HG03095 (cell line): ENCODE data around the gene ARMH3.

Experiments
- ATAC-seq: cut with Tn5 transposase; IDR thresholded peaks from one replicate; pipeline ENCODE4 v1.9.1; 2021; ENCODE audit warnings: moderate library complexity; ENCODE audit not compliant: unreplicated experiment

The ARMH3 gene

DNA sequence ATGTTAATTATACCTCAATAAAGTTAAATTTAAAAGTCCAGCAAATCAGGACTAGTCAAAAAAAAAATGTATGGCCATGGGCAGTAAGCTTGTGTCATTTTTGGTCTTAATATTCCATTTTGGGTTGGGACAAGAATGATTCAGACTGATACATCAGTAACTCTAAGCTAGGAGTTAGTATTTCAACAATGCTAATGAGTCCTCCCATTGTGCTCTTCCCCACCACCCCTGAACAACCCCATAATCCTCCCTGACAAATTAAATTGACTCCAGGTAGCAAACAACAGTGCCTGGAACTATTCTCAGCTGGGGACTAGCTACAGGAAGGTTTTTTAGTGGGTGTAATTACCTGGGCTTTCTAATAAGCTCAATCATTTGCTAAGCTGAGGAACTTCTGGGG, 181.7 kb downstream of the ARMH3 start:
- ATAC-seq, result no peak

DNA sequence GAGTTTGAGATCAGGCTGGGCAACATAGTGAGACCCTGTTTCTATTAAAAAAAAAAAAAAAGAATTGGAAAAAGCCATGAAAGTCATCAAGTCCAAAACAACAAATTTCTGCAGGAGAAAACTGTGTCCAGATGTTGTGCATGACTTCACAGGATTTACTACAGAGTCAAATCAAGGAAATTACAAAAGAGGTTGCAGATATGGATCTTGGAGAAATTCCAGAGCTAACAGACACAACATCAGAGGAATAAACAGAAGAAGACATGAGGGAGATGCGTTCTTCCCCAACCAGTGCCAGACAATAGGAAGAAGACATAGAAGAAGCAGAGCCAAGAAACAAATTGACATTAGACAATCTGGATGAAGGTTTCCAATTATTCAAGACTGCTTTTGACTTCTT, 188.0 kb downstream of the ARMH3 start:
- no peak for ATAC-seq

DNA sequence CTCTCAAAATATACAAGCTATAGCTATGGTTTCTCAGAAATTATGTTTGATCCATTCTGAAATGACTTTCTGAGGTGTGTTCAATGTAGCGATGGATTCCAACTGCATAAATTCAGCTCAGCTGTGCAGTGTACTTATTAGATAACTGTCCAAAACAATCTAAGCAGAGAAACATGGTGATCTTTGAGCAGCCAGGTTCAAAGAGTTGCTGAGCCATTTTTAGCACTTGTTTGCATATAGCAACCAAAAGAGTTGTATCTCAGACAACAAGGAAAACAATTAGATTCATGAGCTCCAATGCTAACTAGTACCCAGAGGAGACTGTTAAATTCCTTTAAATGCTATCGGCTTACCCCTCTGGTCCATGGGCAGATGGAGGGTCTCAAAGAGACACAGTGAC, 196.4 kb downstream of the ARMH3 start:
- ATAC-seq, result no peak

DNA sequence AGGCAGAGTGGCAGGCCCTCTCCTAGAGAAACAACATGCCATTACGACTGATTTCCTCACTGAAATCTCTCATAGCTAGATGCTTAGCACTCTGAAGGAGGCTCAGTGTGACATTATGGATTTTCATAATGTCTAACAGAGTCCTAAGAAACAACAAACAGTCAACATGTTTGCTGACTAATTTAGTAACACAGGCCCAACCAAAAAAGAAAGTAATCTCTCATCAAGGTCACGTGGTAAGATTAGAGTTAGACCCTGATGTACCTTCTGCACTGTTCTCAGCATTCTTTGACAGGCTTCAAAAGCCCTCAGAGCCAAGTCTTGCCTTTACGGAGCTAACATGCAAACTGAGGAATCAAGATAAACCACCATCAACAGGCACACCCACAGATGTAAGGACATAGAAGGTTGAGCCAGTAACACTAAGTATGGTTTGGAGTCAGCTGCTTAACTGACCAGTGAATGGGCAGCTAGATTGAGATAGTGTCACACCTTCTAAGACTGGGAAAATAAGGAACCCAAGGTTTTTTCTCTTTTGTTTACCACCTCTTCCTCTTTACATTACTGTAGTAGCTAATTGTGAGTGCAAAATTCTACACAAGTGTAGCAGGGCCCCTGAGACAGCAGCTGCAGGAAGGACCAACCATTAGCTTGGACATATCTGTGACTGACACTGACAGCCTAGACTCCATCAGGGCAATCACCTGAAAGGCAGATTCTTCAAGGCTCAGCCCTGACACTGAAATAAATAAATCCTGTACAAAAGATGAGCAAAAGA, 197.1 kb downstream of the ARMH3 start:
- peak; percentile 67 for ATAC-seq

DNA sequence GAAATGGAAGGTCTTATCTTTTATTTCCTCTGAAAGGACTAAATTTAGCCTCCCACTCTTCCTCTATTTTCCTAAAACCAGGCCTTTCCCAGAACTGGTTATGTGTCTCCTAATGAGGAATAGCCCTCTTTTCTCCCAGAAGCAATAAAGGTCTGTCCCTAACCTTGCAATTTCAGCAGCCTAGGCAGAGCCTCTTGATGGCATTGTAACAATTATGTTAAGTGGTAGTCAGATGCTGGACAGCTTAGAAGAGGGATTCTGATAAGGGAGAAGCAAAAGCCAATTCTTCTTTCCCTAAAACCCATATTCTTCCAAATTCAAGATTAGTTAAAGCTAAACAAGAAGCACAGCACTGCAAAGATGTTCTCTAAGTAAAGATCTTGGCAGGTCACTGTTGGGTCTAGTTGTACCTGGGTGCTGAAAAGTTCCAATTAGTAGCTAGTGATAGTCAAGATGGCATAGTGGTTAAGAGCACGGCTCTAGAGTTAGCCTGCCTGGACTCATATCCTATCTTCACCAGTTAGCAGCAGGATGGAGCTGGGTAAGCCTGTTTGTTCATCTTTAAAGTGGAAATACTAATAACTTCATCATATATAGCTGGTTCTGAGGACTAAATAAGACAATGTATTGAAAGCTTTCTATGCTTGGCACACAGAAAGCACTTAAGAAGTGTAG, 198.0 kb downstream of the ARMH3 start:
- no peak for ATAC-seq

DNA sequence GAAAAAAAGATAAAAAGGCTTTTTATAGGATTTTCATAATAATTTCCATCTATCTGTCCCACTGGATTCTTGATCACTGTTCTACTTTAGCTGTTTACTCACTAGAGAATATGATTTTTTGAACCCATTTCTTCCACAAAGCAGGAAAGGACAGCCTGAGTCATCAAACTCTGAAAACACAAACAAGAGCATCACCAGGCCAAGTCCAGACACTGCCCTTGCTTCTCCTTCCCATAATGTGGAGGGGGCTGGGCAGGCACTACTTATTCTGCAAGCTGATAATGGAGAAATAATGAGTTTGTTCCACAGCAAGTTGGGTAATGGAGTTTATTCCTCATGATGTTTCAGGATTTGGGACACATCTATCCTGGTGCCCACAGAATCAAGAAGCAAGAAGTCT, 199.3 kb downstream of the ARMH3 start:
- no peak for ATAC-seq

DNA sequence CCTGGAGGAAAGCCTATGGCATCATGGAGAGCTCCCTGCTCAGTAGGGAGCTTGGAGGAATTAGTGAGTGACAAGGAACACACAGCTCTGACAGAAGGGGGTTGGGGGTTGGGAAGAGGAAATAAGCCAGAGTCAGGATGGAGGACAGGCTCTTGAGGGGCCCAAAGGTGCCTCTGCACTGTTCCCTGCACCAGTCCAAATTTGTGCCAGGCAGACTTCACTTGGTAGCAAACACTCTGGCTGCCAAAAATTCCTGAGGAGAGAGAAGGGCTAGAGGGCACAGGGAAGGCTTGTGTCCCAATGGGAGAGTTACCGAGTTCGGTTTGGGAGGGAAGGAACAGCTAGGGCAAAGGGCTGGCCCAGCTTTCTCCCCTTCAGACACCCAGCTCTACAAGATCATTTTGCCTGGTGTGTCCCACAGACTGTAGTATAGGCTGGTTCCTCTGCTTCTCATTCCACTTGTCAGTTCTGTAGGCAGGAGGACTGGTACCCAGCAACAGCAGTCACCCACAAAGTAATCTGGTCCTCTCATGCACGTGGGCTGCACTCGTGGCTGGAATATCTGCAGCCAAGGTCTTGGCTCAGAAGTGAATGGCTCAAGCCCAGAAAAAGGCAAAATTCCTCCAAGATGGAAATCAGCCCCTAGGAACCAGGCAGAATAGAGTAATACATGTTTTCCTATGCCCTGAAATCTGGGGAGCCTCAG, 204.4 kb downstream of the ARMH3 start:
- ATAC-seq, result no peak

DNA sequence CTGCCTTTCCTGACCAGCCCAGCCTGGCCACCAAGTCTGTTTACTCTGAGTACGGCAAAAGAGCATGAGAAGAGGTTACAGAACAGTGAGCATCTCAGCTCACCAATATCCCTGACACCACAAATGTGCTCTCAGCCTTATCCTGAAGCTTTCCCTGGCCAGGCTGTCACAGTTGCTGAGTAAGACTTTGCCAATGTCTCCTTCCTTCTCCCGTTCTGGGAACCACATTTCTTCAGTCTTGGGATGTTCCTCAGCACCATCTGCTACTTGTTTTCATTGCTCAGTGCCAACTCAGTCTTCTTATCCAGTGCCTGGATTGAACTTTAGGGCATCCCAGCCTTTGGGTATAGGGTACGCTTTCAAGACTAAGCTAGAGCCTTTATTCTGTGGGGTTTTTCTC, 205.2 kb downstream of the ARMH3 start:
- ATAC-seq, result no peak

DNA sequence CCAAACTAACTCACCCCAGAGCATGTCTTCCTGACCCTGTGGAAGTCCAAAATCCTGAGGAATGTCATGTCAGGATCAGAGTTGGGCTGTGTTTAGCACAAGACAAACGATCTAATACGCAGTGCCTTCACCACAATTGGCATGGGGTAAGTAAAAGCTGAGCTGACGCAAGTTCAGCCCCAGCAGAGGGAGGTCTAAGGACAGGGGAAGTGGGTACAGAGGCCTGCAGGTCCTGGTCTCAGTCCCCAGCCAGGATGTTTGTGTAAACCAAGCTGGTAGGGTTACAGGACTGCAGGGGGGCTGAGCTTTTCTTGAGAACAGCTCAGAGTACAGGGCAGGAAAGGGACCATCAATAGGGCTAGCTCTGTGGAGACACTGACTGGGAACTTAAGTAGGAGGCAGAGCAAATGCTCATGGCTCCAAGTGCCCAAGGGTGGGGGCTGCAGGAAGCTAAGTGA, 207.1 kb downstream of the ARMH3 start:
- no peak for ATAC-seq

DNA sequence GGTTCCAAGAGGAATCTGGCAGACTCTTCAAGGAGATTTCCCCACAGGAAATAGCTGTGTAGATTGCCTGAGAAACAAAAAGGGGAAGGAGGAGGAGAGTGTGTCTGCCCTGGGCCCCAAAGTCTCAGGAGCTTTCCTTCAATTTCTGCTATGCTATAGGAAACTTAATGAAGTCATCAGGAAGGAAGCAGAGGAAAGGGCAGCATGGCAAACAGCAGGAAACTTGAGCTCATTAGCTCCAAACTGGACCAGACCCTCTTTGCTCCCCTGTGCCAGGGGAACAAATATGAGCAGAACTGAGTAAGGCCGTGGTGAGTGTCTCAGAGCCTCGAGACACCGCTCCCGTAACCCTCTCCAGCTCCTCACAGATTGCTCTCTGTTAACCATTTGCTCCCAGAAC, 207.6 kb downstream of the ARMH3 start:
- no peak for ATAC-seq

DNA sequence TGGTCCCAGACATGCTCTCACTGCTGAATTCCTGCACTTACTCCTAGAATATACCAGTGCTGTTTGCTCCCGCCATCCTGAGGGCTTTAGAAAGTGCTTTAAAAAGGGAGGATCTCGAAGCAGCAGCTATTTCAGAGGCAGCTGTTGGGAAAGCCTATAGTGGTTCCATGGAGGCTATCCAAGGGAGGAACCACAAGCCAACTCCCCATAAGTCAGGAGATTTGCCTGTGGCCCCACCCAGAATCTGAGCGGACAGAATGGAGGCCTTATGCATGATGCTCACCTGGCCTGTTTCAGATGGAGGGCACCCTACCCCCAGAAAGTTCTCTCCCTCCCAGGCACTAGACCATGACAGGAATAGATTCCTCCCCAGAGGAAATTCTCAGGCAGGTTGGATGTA, 210.1 kb downstream of the ARMH3 start:
- ATAC-seq, result no peak

DNA sequence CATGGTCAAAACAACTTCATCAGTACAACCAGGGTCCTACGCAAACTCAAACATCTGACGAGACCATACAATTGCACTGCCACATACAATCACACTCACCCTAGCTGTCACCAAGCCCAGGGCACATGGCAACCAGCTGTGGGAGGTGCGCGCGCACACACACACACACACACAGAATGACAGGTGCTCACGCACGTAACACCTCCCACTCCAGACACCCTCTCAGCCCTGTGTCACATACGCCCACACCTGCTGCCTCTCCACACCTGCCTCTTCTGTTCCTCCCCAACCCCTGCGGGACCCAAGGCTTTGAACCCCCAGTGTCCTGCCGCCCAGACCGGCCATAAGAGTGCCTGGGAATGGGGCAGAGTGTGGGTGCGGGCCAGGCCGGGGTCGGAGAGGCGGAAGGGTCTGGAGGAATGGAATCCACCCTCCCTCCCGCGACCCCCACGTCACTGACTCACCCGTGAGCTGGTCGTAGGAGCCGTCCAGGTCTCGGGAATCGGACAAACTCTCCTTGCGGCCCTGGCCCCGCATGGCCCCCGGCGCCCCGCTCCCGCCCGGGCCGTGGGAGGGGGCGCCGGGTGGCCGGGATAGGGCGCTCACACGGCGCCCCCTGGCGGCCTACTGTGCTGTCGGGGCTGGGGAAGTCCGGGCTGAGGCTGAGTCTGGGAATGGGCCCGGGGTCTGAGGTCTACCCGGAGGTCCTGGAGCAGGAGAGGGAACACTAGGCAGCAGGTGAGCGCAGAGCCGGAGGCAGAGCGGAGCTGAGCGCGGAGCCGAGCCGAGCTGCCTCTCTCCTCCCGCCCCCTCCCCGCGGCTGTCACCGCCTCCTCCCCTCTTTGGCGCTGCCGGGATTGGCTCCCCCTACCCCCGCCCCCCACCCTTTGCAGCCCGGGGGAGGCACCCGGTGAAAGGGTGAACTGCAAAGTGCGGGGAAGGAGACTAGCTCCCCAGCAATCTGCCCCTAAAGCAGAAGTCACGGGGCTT, 212.6 kb downstream of the ARMH3 start, which contains the start of gene KCNIP2:
KCNIP2 (minus strand) TSS at position 769 of the 990 bp plus-strand sequence; CDS start at position 537, 232 bp downstream.
- ATAC-seq, result no peak

DNA sequence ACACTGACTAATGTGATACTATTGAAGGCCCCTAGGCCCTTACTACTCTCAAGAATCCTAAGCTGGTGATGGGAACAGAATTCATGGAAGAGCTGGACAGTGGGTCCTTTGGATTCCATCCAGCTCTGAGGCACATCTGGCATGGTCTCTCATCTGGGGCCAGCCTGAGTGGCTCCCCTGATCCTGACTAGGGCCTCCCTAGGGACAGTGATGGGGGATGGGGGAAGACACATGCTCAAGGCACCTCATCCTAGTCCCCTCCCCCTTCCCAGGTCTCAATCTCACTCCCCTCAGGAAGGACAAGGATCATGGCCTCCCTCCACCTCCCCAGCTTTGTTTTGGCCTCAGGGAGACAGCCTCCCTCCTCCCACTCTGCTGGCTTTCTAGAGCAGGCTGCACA, 214.1 kb downstream of the ARMH3 start:
- ATAC-seq, result no peak

DNA sequence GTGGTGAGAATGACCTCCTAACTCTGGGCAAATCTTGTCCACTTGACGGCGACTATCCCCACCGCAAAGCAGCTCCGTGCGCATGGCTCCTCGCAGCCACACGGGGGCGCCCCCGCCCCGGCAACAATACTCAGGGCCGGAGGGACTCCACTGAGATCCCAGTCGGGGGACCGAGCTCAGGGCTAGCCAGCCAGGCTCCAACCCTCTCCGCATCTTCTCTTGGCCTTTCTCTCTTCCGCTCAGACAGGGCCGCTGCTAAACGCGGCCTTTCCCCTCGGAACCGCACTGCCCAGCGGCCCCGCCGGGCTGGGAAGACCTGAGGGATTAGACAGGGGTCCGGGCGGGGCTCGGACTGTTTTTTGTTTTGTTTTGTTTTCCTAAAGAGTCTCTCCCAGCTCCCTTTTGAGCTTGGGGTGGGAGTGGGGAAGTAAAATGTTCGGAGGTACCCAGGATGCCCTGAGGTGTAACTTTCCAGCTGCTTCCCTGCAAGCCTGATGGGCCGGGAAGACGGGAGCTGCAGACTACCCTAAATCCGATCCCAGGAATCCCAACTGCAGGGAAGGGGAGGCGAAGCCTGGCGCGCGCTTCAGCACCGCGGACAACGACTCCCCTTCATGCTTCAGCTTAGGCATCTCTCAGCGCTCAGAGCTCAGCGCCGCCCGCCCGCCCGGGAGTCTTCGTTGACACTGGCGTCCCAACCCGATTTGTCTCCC, 215.1 kb downstream of the ARMH3 start:
- ATAC-seq, result peak; percentile 58

DNA sequence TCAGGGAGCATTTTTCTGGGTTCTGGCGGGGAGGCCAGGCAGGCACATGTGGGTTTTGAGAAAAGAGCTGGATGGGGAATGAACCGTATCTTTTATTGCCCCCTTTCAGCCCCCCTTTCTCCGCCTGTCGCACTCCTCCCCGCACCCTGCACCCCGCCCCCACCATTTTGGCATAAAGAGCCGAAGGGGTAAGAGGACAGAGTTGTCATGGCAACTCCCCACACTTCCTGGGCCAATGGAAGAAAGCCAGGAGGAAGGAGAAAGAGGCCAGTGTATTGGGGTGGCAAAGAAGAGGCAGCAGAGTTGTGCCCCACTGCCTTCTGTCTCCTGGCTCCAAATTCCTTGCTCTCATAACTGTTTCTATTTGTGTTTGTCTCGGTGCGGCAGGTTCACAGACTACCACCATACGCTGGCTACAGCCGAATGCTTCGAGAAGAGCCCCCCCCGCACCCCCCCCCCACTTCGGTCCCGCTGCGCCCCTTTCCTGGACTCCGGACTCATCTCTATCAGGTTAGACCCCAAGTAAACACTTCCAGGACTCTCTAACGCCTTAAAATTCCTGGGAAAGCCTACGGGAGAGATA, 215.8 kb downstream of the ARMH3 start:
- ATAC-seq, result no peak

DNA sequence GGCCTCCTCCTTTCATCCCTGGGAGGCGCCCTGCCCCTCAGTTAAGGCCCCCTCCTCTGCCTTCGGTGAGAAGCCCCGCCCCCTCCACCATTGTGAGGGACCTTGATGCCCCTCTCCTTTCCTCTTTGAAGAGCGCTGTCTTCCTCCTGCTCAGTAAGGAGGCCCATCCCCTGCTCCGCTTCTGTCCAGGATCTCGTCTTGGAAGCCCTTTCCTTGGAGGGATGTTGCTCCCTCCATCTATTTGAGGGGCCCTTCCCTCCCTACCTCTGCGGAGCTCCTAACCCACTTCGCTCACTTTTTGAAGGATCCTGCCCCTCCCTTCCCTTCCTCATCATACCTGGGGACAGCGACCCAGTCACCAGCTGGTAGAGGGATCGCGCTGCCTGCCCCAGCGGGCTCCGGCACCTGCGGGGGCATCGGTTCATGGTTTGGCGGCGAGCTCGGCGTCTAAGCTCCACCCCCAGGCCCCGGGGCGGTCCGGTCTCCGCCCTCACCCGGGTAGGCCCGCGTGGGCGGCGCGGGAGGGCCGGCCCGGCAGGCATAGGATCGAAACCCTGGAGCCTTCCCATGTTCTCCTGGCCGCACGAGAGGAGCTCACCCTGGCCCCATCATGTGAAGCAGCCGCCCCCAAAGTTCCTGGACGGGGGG, 216.4 kb downstream of the ARMH3 start:
- ATAC-seq, result no peak

DNA sequence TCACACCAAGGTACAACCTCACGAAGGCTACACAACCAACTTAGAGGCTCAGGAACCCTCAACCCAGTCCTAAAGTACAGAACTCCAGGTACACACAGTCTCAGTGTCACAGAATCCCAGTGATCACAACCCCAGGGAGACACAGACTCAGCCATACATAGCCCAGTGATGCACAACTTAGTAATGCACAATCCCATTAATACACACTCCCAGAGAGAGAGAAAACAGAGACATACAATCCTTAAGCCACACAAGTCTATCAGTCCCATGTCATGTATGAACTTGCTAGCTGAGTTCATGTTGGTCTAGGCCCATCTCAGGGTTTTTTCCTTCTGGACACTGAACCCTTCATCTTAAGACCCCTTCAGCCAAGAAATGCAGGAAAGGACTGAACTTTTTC, 217.0 kb downstream of the ARMH3 start:
- no peak for ATAC-seq

DNA sequence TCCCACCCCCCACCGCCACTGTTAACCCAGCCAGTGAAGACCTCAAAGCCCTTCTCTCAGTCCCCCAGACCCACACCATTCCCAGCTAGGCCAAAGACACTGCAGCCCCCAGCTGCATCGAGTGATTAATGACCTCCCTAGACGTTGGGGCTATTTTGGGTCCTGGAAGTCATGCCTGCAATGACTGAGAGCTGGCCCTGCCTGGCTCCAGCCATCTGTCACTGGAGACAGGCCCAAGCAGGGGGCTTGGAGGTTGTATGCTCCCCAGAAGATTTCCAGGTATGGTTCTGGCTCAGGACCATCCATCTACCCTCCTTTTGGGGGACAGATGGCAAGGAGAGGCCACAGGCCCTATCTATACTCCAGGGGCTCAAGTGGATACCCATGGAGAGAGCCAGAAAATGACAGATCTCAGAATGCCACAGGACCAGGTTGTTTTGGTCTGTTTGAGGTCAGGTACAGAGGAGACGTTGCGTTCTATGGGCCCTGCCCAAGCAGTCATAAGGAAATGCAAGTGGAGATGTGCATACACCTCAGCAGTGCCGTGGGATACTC, 217.5 kb downstream of the ARMH3 start:
- ATAC-seq, result no peak

DNA sequence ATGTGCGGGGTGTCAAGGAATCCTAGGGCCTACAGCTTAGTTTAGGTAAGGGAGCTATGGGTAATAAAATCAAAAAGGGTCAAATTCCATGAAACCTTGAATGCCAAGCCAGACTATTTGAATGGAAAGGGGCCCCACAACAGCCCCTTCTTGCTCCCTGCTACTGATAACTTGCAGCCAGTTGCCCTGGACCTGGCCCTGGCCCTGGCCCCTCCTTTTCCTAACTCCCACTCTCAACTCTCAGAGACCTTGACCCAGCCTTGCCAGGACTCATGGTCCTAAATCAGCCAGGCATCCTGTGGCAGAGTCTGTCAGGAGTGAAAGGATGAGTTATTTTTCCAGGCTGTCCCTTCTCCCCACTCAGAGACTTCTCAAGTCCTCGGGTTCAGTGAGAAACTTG, 218.2 kb downstream of the ARMH3 start:
- no peak for ATAC-seq
